ENCODE results near the gene RANBP17. TPM values are rescaled to one million over a fixed set of nuclear protein-coding genes. Genes with fewer than 3 reads are reported as not detected.

Gene RANBP17
- total and polyA plus RNA-seq, 2 of the 4 experiments (the other 2 are of a cell fraction) = 8.2 to 29.0 TPM

GRCh38 chr5:171010086-171010485, 148.3 kb downstream of the RANBP17 start:
- Histone ChIP-seq H2BK5ac (ENCODE audit: low read depth, low read length, poor library complexity, severe bottlenecking) (no peak overlapping the region), H2AK5ac (ENCODE audit: low read depth, low read length) (no peak overlapping the region), H3K18ac (ENCODE audit: low read depth, low read length) (no peak overlapping the region), H2BK15ac (ENCODE audit: low read depth, low read length) (no peak overlapping the region), H3K14ac (replicated peaks; ENCODE audit: low read depth, low read length) (no peak overlapping the region), H4K20me1 (ENCODE audit: insufficient read depth, low read length) (no peaks in the 10 kb centered on the region), H3K4me2 (ENCODE audit: low read depth, low read length) (no peak overlapping the region), H2AK9ac (replicated peaks; ENCODE audit: low read depth, low read length, poor library complexity) (no peak overlapping the region), H3K27me3 (ENCODE audit: control insufficient read depth, insufficient read depth, low read length) (no peaks in the 10 kb centered on the region), H4K8ac (ENCODE audit: low read depth in 2 of 2, low read length in 2 of 2) (no peak overlapping the region), H3K23ac (ENCODE audit: low read depth, low read length) (no peak overlapping the region), H2BK120ac (ENCODE audit: low read depth, low read length) (no peak overlapping the region), H3K9ac (ENCODE audit: low read depth, low read length) (no peak overlapping the region), H2AFZ (replicated peaks; ENCODE audit: low read length, poor library complexity) (no peak overlapping the region), H3K27ac (ENCODE audit: insufficient read depth, low read length) (no peak overlapping the region), H3K4me3 (ENCODE audit: insufficient read depth, low read depth, low read length) (no peak overlapping the region), H3K79me1 (ENCODE audit: low read depth in 1 of 2, low read length in 2 of 2) (no peaks in the 10 kb centered on the region), H2BK20ac (ENCODE audit: low read depth, low read length) (no peak overlapping the region), H3K9me3 (ENCODE audit: control insufficient read depth, insufficient read depth, low read length) (no peaks in the 10 kb centered on the region), H3K56ac (ENCODE audit: extremely low read depth, insufficient read depth, low read length) (no peak overlapping the region), H4K5ac (ENCODE audit: low read depth, low read length) (no peak overlapping the region), H3K4ac (ENCODE audit: low read depth, low read length) (no peak overlapping the region), H3K9me1 (ENCODE audit: insufficient read depth, low read length) (no peaks in the 10 kb centered on the region), H3K4me1 (ENCODE audit: control insufficient read depth, insufficient read depth, low read length) (no peaks in the 10 kb centered on the region), H3K36me3 (ENCODE audit: control insufficient read depth, insufficient read depth, low read length) (no peaks in the 10 kb centered on the region), H4K91ac (ENCODE audit: insufficient read depth, low read depth, low read length) (no peak overlapping the region)
- ChIA-PET CTCF (no interaction called here), POLR2A (ENCODE audit: unreplicated experiment) (no interaction called here)
- TF ChIP-seq FOS (IDR thresholded peaks at IDR 0.05; ENCODE audit: low read depth, low read length) = no peak
- dilution Hi-C loops (cut with HindIII; ENCODE audit: low sequenced_read_pairs, unreplicated experiment) = no loop called here
- intact Hi-C loops (cut with micrococcal nuclease) = no loop called here
- DNase-seq (no peak), ATAC-seq (ENCODE audit: low read depth) (no peak)
- WGBS, 2 experiments (ENCODE audit: extremely low coverage in 2 of 2, insufficient read length in 1 of 2) = 80% methylated on average over 1 of the region's 3 CpGs; no CpG with 5 or more reads in 1 of the 2 experiments
- in situ Hi-C loops (cut with MboI; ENCODE audit: low sequenced_read_pairs) = no loop called here
- no TSS peak for BruUV-seq (replicated peaks)

All from IMR-90 (cell line).